Measurements from ENCODE around the gene PRKAG2. TPM values are rescaled to one million over a fixed set of nuclear protein-coding genes. Genes with fewer than 3 reads are reported as not detected.

The PRKAG2 gene
- total and polyA plus RNA-seq, 8 donors = 12.9 to 34.6 (median 18.0) TPM

DNA sequence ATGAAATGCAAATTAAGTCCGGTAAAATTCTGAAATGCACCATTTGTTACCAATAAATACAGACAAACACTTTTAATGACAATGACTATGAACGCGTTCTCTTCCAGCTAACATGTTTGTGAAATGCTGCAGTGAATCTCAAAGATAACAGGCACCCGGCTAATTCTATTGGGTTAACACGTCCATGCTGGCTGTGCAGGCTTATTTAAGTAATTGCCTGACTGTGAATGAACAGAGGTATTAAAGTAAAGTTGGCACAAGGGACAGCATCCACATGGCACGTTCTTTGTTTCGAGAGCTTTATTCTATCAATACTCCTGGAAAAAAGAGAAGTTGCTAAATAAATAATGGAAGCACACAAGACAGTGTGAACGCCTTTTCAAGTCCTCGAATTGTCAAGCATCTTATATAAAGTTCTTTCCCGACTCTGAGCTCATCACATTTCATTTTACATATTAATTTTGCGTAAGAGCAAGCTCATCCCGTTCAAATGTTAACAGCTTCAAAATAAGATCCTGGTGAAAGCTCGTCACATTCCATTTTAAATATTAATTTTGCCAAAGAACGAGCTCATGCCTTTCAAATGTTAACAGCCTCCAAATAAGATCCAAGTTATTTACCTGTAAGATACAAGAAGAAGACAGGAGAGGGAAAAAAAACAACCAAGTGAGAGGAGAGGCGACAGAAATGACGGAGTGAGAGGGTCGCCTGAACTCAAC lies 245.9 kb downstream of the PRKAG2 start:
- intact Hi-C loops (cut with DNase I) = no loop called here
- ATAC-seq (no peak), DNase-seq (no peak)
- H3K27me3 ChIP-seq = no peaks in the 10 kb centered on the region
- H3K4me1 ChIP-seq = peaks cover 0 to 24% of the 10 kb centered on the region in 2 donors
- H3K9me3 ChIP-seq = no peaks in the 10 kb centered on the region
- H3K36me3 ChIP-seq = no peaks in the 10 kb centered on the region
- TF ChIP-seq, protein P1, sequence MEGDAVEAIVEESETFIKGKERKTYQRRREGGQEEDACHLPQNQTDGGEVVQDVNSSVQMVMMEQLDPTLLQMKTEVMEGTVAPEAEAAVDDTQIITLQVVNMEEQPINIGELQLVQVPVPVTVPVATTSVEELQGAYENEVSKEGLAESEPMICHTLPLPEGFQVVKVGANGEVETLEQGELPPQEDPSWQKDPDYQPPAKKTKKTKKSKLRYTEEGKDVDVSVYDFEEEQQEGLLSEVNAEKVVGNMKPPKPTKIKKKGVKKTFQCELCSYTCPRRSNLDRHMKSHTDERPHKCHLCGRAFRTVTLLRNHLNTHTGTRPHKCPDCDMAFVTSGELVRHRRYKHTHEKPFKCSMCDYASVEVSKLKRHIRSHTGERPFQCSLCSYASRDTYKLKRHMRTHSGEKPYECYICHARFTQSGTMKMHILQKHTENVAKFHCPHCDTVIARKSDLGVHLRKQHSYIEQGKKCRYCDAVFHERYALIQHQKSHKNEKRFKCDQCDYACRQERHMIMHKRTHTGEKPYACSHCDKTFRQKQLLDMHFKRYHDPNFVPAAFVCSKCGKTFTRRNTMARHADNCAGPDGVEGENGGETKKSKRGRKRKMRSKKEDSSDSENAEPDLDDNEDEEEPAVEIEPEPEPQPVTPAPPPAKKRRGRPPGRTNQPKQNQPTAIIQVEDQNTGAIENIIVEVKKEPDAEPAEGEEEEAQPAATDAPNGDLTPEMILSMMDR (IDR thresholded peaks at IDR 0.05) = no peak
- peak overlapping the region; percentile 79 to 94 for H3K27ac ChIP-seq
- peak overlapping the region; percentile 39 to 59 for H3K4me3 ChIP-seq

DNA sequence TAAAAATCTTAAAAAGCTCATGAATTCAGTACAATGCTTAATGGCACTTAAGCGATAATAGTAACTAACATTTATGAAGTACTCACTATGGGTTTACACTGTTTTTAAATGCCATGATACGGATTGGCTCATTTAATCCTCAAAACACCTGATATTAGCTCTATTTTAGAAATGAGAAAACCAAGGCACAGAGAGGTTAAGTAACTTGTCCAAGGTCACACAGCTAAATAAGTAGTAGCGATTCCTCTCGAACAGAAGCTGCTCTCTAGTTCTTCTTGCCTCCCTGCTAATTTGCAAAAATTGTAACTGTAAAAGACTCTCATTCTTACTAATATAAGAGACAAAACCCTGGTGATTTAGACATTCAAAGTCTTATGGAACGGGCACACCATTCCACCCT lies 246.6 kb downstream of the PRKAG2 start:
- Histone ChIP-seq H3K9me3 (no peaks in the 10 kb centered on the region), H3K4me3 (peak overlapping the region in 1 of 2 donors; percentile 59), H3K36me3 (no peaks in the 10 kb centered on the region), H3K27me3 (no peaks in the 10 kb centered on the region), H3K27ac (no peak overlapping the region), H3K4me1 (peaks cover 0 to 24% of the 10 kb centered on the region in 2 donors)
- no peak for ATAC-seq
- intact Hi-C loops (cut with DNase I) = no loop called here
- no peak for DNase-seq
- TF ChIP-seq, protein P1 (IDR thresholded peaks at IDR 0.05) = no peak

DNA sequence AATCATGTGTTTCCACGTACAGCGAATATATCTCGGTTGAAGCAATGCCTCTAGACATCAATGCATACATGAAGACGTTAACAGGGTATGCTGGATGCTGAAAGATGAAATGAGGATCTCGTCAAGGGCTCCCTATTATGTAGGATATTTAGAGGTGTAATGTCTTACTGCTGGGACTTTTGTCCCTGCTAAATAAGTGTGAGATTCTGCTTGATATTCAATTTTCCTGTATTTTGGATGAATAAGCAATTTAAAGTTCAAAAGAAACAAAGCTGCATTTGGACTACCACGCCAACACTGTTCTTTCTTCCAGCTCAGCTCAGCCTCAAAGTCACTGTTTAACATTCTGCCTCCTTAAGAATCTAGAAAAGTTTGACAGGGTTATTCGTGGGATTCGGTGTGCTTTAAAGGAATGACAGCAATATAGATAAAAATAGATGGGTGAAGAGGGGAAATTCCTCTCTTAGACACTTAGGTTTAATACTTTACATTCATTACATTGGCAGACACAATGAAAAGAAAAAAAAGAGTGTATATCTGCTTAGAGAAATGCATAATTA lies 247.1 kb downstream of the PRKAG2 start:
- H3K36me3 ChIP-seq = no peaks in the 10 kb centered on the region

DNA sequence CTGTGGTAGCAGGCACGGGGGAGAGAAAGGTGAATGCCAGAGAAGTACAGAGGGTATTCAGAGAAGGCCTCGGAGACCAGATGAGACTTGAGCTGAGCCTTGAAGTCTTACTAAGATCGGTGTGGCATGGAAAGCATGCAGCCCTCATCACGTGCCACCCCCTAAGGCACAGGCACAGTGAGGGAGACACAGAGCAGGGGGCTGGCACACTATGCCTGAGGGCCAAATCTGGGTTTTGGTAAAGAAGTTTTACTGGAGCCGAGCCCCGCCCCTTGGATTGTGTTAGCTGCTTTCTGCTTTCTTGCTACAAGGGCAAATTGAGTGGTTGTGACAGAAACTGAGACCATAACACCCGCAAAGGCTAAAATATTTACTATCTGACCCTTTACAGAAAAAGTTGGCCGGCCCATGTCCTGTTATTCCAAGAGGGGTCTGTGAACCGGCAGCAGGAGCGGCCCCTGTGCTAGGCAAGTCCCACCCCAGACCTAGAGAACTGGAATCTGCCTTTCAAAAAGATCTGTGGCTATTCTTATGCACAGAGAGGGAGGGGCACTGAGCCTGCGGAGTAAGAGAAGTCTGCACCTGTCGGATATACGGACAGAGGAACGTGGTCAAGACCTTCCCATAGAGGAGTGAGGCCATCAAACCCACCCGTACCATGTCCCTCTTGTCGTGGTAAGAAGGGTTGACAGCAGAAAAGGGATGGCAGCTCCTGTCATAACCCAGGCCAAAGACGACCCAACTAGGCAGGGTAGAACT lies 247.9 kb downstream of the PRKAG2 start:
- H3K27me3 ChIP-seq = no peaks in the 10 kb centered on the region
- H3K4me1 ChIP-seq = peaks cover 0 to 24% of the 10 kb centered on the region in 2 donors
- H3K9me3 ChIP-seq = no peaks in the 10 kb centered on the region
- no peak overlapping the region for H3K27ac ChIP-seq
- H3K36me3 ChIP-seq = no peaks in the 10 kb centered on the region
- intact Hi-C loops (cut with DNase I) = no loop called here
- H3K4me3 ChIP-seq = no peak overlapping the region
- ATAC-seq (no peak), DNase-seq (no peak)
- TF ChIP-seq, protein P1 (IDR thresholded peaks at IDR 0.05) = no peak

More for the DNA sequence above, 247.1 kb downstream of the PRKAG2 start:
- intact Hi-C loops (cut with DNase I) = no loop called here
- no peak overlapping the region for H3K4me3 ChIP-seq
- peaks cover 0 to 24% of the 10 kb centered on the region in 2 donors for H3K4me1 ChIP-seq
- TF ChIP-seq, protein P1 (IDR thresholded peaks at IDR 0.05) = no peak
- H3K9me3 ChIP-seq = no peaks in the 10 kb centered on the region
- no peaks in the 10 kb centered on the region for H3K27me3 ChIP-seq
- no peak overlapping the region for H3K27ac ChIP-seq
- ATAC-seq (no peak), DNase-seq (peak in 1 of 4 donors; percentile 27)

Measured in left lung (tissue), 10 donors.